ENCODE results near the gene CHST7.
A peak's percentile ranks its signal among the peaks of the same experiment; 100 is the strongest.

The CHST7 gene

DNA sequence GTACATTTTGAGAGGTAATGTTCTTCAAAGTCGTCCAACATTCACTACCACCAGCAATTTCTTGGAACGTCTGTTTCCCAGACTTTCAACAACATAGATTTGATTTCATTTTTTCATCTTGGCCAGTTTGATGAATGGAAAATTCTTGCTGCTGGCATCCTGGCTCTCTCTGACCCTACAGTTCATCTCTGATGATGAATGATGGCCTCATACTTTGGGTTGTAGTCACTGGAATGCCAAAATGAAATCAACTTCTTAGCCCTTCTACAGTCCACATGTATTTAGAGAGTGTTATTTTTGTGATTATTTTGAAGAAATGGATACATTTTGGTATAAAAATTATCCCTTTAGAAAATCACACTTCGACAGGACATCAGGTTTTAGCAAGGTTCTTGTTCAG lies 8.8 kb downstream of the CHST7 start:
- DNase-seq (ENCODE audit: low spot score in 2 of 2), result no peak
- ATAC-seq, result no peak
- no peak overlapping the region for H3K27ac Mint-ChIP-seq
- no peak overlapping the region for H3K4me3 Mint-ChIP-seq
- H3K36me3 Mint-ChIP-seq, result peaks cover 29% of the 10 kb centered on the region
- H3K4me1 Mint-ChIP-seq, result peaks cover 8% of the 10 kb centered on the region
- no peaks in the 10 kb centered on the region for H3K9me3 Mint-ChIP-seq

DNA sequence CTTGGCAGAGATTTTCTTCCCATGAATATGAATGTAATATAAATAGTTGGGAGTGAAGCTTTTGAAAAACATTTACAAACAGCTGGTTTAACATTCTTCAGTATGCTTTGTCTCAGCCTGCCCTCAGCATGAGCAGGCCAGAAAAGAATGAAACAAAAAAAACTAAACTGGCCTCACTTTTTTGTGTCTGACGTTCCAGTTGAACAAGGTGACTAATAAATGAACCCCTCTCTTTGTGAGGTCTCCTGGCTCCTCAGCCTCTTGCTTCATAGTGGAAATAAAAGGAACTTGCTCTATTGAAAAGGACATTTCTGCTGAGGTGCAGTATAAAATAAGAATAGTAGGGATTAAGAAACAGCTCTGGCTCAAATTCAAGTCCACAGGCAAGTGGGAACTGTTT lies 9.4 kb downstream of the CHST7 start:
- Mint-ChIP-seq H3K9me3 (no peaks in the 10 kb centered on the region), H3K27ac (no peak overlapping the region), H3K4me3 (no peak overlapping the region), H3K4me1 (peaks cover 4% of the 10 kb centered on the region), H3K36me3 (peaks cover 28% of the 10 kb centered on the region)
- DNase-seq (ENCODE audit: low spot score in 2 of 2), result no peak
- ATAC-seq, result no peak

DNA sequence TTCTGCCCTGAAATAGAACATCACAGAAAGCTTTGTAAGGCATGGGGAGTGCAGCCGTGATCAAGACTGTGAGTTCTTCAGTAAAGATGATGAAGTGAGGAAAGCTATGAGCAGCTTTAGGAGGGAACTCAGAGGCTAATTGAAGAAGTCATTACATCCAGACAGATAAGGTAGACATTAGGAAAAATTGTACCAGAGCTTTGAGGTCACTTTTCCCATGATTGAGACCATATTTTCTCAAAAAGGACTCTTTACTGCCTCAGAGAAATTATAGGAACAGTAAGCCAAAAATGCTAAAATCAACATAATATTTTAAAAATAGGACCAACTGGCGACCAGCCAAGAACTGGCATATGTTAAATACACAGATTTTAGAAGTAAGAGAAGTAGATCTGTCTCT lies 11.2 kb downstream of the CHST7 start:
- no peak overlapping the region for H3K4me3 Mint-ChIP-seq
- no peak for ATAC-seq

DNA sequence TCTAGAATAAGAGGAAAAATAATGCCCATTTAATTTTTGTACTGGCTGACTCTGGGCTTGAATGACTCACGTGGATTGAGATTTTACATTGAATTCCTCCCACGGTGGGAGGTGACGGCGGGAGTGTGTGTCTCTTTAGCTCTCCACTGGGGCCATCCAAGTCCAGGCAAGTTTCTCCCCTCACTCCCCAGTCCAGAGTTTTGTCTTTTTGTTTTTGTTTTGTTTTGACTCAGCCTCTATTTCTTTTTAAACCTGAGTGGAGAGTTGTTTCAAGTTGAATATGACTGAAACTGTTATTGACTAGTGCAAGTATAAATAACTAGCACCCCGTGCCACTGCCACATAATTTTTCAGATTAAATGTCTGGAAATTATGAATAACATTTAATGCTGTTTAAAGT lies 13.6 kb downstream of the CHST7 start:
- Mint-ChIP-seq H3K27ac (peak overlapping the region; percentile 80), H3K4me3 (peak overlapping the region; percentile 3), H3K9me3 (no peaks in the 10 kb centered on the region), H3K4me1 (peaks cover 9% of the 10 kb centered on the region), H3K36me3 (peaks cover 4% of the 10 kb centered on the region)
- DNase-seq (ENCODE audit: low spot score in 2 of 2), result no peak
- peak; percentile 82 for ATAC-seq

More for the DNA sequence above, 11.2 kb downstream of the CHST7 start:
- no peak overlapping the region for H3K27ac Mint-ChIP-seq
- no peaks in the 10 kb centered on the region for H3K9me3 Mint-ChIP-seq
- H3K4me1 Mint-ChIP-seq, result peaks cover 9% of the 10 kb centered on the region
- DNase-seq (ENCODE audit: low spot score in 2 of 2), result no peak
- H3K36me3 Mint-ChIP-seq, result peaks cover 12% of the 10 kb centered on the region

DNA sequence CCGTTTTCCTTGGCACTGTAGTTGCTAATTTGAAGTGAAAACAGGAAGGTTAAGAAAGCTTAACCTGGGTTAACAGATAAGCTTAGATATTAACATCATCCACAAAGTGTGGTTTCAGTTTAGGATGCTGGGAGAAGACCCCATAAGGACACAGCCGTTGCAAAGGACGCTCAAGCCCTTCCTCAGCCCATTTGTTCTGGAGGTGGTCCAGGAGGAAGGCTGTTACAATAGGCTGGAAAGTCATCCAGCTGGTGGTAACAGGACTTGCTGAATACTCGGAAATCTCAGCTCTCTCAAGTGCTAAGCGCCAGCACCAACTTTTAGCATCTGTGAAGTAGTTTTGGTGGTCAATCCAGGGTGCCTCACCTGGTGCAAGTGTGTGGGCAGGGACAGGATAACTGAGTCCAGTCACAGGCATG lies 14.2 kb downstream of the CHST7 start:
- peaks cover 9% of the 10 kb centered on the region for H3K4me1 Mint-ChIP-seq
- H3K27ac Mint-ChIP-seq, result peak overlapping the region; percentile 80
- DNase-seq (ENCODE audit: low spot score in 2 of 2) (no peak), ATAC-seq (no peak)
- H3K9me3 Mint-ChIP-seq, result no peaks in the 10 kb centered on the region
- H3K36me3 Mint-ChIP-seq, result peaks cover 4% of the 10 kb centered on the region
- H3K4me3 Mint-ChIP-seq, result peak overlapping the region; percentile 46

DNA sequence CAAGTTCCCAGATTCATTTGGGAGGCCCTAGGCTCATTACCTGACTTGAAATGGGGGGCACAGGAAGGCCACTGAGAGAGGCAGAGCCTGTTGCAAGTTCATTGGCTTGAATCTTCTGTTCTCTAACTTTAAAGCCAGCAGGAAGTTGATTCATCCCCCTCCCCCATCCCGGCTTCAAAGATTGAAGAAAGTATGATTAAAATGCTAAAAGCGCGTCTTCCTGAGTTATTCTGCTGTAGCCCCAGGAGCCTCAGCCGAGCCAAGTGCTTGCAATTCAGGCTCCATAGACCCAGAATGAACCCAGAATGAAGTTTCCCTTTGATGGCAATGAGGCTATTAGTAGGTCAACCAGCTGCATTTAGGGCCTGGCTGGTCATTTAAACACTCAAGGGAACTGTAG lies 14.7 kb downstream of the CHST7 start:
- Mint-ChIP-seq H3K36me3 (peaks cover 4% of the 10 kb centered on the region), H3K4me3 (peak overlapping the region; percentile 46), H3K27ac (peak overlapping the region; percentile 80), H3K9me3 (no peaks in the 10 kb centered on the region), H3K4me1 (peaks cover 9% of the 10 kb centered on the region)
- DNase-seq (ENCODE audit: low spot score in 2 of 2) (no peak), ATAC-seq (no peak)

DNA sequence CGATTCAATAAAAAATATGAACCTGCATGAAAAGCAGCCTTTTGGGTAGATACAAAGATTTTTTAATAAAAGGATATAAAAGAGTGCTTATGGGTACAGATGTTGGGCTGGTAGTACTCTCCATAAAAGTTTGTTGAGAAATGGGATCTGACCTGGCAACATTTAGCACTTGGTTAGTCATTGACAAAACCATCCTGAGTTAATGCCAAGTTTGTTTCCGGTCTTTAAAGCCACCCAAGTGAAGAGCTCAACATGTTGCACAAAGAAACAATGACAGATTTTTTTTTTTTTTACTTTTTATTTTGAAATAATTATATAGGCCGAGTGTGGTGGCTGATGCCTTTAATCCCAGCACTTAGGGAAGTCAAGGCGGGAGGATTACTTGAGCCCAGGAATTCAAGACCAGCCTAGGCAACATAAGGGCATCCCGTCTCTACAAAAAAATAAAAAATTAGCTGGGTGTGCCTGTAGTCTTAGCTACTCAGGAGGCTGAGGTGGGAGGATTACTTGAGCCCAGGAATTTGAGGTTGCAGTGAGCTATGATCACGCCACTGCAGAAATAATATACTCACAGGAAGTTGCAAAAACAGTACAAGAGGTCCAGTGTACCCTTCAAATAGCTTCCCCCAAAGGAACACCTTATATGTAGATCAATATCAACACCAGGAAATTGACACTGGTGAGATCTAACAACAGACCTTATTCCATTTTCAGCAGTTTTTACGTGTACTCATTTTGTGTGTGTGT lies 16.6 kb downstream of the CHST7 start:
- H3K9me3 Mint-ChIP-seq, result no peaks in the 10 kb centered on the region
- peaks cover 15% of the 10 kb centered on the region for H3K4me1 Mint-ChIP-seq
- H3K36me3 Mint-ChIP-seq, result peaks cover 4% of the 10 kb centered on the region
- ATAC-seq (no peak), DNase-seq (ENCODE audit: low spot score in 2 of 2) (no peak)
- H3K4me3 Mint-ChIP-seq, result no peak overlapping the region
- H3K27ac Mint-ChIP-seq, result no peak overlapping the region

DNA sequence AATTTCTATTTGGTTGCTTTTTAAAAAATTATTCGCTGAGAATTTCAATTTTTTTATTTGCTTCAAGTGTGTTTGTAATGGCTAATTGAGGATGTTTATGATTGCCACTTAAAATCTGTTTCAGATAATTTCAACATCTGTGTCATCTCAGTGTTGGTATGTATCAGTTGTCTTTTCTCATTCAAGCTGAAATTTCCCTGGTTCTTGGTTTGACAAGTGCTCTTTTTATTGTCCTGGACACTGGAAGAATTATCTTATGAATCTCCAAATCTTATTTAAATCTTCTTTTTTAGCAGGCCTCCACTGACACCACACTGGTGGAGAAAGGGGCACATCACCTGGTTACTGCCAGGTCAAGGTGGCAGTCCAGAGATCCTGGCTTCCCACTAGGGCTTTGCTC lies 21.5 kb downstream of the CHST7 start:
- H3K36me3 Mint-ChIP-seq, result no peaks in the 10 kb centered on the region
- no peak for DNase-seq (ENCODE audit: low spot score in 2 of 2)
- H3K9me3 Mint-ChIP-seq, result no peaks in the 10 kb centered on the region
- H3K4me3 Mint-ChIP-seq, result no peak overlapping the region
- no peak overlapping the region for H3K27ac Mint-ChIP-seq
- peaks cover 6% of the 10 kb centered on the region for H3K4me1 Mint-ChIP-seq
- ATAC-seq, result no peak

DNA sequence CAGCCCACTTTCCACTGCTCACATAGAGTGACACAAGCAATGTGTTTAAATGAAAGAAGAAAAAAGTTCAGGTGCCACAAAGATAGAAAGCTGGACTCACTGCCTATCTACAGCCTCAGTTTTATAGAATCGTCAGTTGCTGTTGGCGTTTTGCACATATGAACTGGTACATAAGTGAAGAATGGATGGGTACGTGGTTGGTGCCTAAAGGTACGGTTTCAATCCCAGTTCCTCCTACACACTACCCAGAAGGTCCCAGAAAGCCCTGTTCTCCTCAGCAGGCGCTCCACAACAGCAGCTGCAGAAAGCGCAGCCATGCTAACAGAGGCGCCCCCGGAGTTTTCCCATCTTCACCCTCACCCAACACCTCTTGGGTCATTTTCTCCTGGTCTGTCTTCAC lies 23.6 kb downstream of the CHST7 start:
- DNase-seq (ENCODE audit: low spot score in 2 of 2) (no peak), ATAC-seq (no peak)
- Mint-ChIP-seq H3K36me3 (no peaks in the 10 kb centered on the region), H3K27ac (no peak overlapping the region), H3K4me1 (peaks cover 6% of the 10 kb centered on the region), H3K9me3 (no peaks in the 10 kb centered on the region), H3K4me3 (no peak overlapping the region)

DNA sequence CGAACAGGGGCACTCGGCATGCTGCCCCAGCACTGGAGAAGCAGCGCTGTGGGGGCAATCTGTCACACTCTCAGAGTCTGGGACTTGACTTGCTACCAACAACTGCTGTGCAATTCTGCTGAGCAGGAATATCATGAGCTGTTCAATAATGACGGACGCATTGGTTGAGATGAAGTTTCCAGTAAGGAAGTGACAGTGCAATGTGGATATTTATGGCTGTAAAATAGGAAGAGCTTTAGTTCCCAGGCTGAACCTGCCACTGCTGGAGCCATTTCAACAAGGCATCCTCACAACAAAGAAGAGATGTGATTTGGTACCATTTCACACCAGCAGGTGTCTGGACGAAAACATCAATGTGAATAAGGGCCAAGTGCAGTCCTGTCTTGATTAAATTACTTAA lies 24.2 kb downstream of the CHST7 start:
- Mint-ChIP-seq H3K36me3 (no peaks in the 10 kb centered on the region), H3K27ac (no peak overlapping the region)

DNA sequence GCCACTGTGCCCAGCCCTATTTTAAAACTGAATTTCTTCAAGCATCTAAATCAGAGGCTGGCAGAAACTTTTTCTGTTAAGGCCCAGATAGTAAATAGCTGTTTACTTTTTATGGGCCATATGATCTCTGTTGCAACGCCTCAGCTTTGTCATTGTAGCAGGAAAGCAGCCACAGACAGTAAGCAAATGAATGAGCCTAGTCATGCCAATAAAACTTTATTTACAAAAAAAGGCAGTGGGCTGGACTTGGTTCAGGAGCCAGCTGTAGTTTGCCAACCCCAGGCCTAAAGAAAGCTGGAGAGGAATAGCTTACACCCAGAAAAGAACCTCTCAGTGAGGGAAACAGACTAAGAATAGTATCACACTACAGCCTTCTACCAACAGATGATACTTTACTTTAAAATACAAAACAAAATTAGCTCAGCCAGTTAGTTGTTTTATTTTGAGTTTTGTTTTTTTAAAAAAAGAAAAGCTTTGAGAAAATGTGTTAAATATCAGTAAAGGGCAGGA lies 25.5 kb downstream of the CHST7 start:
- DNase-seq (ENCODE audit: low spot score in 2 of 2) (no peak), ATAC-seq (no peak)
- no peaks in the 10 kb centered on the region for H3K4me1 Mint-ChIP-seq
- H3K9me3 Mint-ChIP-seq, result no peaks in the 10 kb centered on the region
- no peak overlapping the region for H3K27ac Mint-ChIP-seq
- peaks cover 3% of the 10 kb centered on the region for H3K36me3 Mint-ChIP-seq
- H3K4me3 Mint-ChIP-seq, result no peak overlapping the region

More for the DNA sequence above, 24.2 kb downstream of the CHST7 start:
- no peak overlapping the region for H3K4me3 Mint-ChIP-seq
- no peak for ATAC-seq
- no peak for DNase-seq (ENCODE audit: low spot score in 2 of 2)
- H3K9me3 Mint-ChIP-seq, result no peaks in the 10 kb centered on the region
- H3K4me1 Mint-ChIP-seq, result peaks cover 6% of the 10 kb centered on the region

DNA sequence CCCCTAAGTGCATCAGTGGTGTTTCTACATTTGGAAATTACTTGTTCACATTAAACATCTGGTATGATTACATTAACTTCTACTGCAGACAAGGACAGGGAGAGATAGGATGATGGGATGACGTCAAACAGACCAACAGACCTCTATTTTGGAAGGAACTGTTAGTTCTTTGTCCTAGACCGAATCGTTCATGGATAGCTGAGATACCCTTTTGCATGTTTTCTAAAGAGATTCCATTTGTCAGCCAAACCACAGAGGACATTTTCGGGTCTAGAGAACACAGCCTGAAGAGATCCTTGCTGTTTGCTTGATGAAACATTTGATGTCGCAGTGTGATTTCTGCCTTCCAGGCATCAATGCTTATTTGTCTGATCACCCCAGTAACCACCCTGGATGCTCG lies 27.7 kb downstream of the CHST7 start:
- no peaks in the 10 kb centered on the region for H3K4me1 Mint-ChIP-seq
- peaks cover 5% of the 10 kb centered on the region for H3K36me3 Mint-ChIP-seq
- no peak for ATAC-seq
- no peaks in the 10 kb centered on the region for H3K9me3 Mint-ChIP-seq
- no peak overlapping the region for H3K4me3 Mint-ChIP-seq
- no peak overlapping the region for H3K27ac Mint-ChIP-seq
- DNase-seq (ENCODE audit: low spot score in 2 of 2), result no peak

DNA sequence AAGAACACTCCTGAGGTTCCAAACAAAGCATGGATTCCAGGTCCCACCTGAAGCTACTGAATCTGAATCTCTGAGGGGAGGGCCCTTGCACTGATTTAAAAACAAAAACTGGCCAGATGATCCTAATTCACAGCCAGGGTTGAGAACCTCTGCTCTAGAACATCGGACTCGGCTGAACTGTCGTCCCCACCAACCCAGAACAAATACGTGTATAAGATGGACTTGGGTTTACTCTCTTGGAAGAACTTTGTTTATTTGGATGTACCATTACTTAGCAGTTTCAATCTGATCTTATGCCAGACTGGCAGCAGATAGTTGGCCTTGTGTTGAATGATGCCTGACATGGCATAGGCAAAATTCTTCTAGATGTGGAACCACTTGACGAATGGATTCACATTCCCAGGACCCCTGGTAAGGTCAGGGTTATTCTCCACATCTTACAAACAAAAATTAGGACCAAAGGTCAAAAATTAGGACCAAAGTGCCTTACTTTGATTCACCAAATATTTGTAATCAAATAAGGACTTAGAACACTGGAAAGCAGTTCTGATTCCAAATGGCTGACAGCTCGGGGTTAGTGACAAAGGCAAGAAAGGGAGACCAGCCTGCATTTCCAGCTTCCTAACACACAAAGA lies 29.0 kb downstream of the CHST7 start:
- no peaks in the 10 kb centered on the region for H3K9me3 Mint-ChIP-seq
- no peaks in the 10 kb centered on the region for H3K4me1 Mint-ChIP-seq
- DNase-seq (ENCODE audit: low spot score in 2 of 2), result no peak
- ATAC-seq, result no peak
- no peak overlapping the region for H3K27ac Mint-ChIP-seq
- H3K36me3 Mint-ChIP-seq, result peaks cover 5% of the 10 kb centered on the region
- no peak overlapping the region for H3K4me3 Mint-ChIP-seq

DNA sequence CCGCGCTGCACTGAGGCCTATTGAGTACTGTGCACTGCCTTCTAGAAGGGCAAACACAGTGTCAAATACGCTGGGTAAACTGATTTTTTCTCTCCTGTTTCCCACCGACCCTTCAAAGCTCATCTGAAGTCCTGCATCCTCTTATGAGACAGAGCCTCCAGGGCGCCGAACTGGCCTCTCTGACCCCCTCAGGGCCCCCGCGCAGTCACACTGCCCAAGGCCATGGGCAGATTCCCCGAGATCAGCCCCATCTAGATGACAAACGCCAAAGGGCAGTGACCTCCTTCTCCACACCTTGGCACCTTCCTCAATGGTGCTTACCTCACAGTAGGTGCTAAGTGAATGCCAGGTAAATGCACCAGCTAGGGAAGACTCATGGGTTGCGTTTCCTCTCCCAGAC lies 34.4 kb downstream of the CHST7 start:
- Mint-ChIP-seq H3K27ac (no peak overlapping the region), H3K4me3 (no peak overlapping the region), H3K36me3 (peaks cover 13% of the 10 kb centered on the region), H3K4me1 (peaks cover 11% of the 10 kb centered on the region), H3K9me3 (no peaks in the 10 kb centered on the region)
- ATAC-seq (no peak), DNase-seq (ENCODE audit: low spot score in 2 of 2) (no peak)

DNA sequence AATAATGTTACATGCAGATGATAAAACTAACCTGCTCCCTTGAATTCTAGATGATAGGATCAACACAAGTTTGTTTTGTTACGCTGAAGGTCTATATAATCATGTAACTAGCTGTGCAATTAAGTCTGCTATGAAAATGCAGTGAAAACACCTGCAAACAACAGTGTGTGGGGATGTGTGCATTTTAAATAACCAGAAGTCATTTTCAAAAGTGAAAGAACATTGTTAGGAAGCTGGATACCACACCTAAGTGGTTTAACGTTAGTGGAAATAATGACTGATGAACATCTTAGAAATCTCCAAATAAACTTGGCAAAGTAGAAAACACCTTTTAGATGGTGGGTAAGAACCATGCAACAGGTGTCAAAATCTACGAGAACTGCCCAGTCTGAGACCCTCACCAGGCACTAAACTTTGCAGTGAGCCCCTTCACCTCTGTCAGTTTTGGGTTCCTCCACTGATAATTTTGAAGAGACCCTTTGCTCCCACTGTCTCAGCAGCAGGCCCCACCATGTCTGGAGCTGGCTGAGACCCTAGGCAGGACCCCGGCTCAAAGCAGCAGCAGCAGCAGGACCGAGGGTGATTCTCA lies 36.6 kb downstream of the CHST7 start:
- no peak overlapping the region for H3K27ac Mint-ChIP-seq
- no peaks in the 10 kb centered on the region for H3K9me3 Mint-ChIP-seq
- DNase-seq (ENCODE audit: low spot score in 2 of 2) (no peak), ATAC-seq (no peak)
- peaks cover 11% of the 10 kb centered on the region for H3K4me1 Mint-ChIP-seq
- peaks cover 8% of the 10 kb centered on the region for H3K36me3 Mint-ChIP-seq
- H3K4me3 Mint-ChIP-seq, result no peak overlapping the region

Measured in stimulated activated effector memory CD8-positive, alpha-beta T cell treated with anti-CD3 and anti-CD28 coated beads, Interleukin-12 subunit alpha, Interleukin-12 subunit beta, amount 100 ng/mL, for 72 hours (primary cell).